GM12874 (cell line): ENCODE measurements around the gene NTN5.

Experiments used
- TF ChIP-seq, protein P1 (sequence below): IDR thresholded peaks from 2 replicates; pipeline ENCODE4 v1.5.1; 2011; ENCODE audit warnings: low read depth, mild to moderate bottlenecking, control low read depth, low read length, moderate library complexity; ENCODE audit not compliant: insufficient read depth

The NTN5 gene

DNA sequence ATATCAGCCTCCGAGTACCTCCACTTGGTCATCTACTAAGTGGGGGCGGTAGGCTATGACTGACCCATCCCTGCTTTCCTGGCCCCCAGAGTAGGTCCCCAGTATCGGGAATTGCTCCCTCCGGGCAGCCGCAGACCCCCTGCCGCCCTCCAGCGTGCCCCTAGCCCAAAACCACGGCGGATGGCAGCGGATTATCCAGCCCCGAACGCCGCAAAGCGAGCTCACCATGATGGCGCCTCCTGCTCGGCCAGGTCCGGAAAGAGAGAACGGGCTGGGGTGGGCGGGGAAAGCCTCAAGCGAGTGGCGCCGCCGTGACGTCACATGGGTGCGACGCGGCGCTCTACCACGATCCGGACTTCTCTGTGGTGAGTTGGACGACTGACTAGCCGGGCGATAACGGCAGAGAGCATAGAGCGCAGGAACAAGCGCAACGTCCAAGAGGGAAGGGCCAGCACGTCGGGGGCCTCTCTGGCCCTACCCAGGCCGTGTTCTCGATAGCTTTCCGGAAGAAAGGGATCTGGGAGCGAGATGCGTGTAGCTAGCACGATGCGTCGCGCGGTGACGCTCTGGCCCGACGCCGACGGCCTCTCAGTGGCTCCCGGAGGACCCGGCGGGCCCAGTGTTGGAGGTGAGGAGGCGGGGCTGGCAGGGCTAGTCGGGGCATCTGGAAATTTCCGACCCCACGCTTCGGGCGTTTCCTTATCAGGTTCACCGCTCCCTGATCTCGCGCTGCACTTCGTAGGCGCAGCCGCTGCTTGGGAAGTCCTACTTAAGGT lies 53.7 kb downstream of the NTN5 start, which contains the start of the genes RPL18 and SPHK2:
RPL18 (minus strand) TSS at position 263 of the 776 bp plus-strand sequence; CDS start at position 228, 35 bp downstream.
SPHK2 (plus strand) TSS at position 591 of the 776 bp plus-strand sequence. CDS start 1,009 bp downstream, outside the sequence.
- TF ChIP-seq, protein P1, sequence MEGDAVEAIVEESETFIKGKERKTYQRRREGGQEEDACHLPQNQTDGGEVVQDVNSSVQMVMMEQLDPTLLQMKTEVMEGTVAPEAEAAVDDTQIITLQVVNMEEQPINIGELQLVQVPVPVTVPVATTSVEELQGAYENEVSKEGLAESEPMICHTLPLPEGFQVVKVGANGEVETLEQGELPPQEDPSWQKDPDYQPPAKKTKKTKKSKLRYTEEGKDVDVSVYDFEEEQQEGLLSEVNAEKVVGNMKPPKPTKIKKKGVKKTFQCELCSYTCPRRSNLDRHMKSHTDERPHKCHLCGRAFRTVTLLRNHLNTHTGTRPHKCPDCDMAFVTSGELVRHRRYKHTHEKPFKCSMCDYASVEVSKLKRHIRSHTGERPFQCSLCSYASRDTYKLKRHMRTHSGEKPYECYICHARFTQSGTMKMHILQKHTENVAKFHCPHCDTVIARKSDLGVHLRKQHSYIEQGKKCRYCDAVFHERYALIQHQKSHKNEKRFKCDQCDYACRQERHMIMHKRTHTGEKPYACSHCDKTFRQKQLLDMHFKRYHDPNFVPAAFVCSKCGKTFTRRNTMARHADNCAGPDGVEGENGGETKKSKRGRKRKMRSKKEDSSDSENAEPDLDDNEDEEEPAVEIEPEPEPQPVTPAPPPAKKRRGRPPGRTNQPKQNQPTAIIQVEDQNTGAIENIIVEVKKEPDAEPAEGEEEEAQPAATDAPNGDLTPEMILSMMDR, result no peak

DNA sequence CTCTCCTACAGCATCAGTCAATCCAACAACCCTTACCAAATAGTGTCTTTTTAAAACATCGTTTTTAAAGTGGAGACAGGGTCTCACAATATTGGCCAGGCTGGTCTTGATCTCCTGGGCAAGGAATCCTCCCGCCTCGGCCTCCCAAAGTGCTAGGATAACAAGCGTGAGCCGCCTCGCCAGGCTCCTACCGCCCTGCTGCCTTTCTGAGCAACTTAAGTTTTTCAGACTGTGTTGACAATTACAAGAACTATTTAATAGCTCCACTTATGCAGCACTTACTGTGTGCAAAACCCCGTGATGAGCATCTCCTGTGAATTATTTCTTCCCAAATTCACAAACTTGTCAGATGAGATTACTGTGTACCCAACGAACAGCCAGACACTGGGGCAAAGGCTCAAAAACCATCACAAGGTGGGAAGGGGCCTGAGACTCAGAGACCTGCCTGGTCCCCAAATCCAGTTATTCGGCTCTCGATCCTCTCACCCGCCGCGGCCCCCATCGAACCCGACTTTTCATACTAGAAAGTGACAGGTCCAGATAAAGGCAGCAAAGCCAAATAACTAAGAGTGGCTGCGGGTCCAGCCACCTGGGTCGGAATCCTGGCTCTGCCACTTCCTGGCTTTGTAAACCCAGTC lies 54.4 kb downstream of the NTN5 start:
- TF ChIP-seq, protein P1, result no peak

DNA sequence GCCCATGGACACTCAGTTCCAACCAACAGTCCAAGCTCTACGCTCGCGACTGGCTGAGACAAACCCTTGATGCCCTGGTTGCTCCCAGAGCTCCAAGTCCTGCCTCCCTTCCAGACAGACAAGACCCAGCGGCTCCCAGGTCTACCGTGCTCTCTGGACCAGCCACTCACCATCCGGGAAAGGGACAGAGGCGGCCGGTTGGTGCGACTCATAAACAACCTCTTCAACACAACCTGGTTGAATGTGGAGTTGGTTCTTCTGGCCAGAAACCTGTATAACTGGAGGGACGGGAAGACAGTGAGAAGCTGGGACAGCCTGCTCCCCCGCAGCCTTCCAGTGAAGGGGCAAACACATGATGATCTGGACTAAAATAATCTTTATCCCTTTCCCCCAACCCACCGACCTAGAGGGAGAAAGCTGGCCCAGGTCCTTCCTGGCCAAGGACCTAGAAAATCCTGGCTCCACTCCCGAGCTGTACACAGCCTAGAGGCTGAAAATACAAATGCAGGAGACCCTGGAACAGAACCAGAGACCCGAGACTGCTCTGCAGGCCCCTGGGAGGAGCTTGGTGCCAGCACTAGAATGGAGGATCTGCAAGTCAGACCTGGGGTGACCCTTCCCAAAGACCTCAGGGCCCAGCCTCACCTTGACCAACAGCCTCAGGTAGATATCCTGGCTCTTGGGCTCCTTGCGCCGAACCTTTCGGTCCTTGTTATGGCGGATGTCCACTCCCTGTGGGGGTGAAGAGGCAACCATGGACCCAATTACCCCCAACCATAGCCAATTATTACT lies 55.5 kb downstream of the NTN5 start:
- TF ChIP-seq, protein P1, result no peak

DNA sequence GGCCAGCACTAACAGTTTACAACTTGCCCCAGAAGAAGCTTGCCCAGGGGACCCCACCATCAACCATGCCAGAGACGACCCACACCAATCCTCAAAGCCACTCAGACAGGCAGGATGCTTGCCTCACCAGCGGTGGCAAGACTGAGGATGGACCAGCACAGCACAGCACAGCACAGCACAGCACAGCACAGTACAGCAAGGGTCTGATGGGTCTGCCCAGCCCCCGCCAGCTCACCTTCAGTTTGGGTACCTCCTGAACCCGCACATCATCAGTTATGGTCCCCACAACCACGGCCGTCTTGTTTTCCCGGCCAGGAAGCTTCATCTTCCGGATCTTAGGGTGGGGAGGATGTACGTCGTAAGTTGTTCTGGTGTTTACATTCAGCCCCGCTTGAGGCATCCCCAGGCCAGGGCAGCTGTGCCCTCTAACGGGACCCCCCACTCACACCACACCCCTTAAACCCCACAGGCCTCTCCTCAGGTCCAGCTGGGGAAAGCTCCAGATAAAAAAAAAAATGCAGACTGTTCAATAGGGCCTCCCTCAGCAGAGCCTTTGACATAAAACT lies 56.2 kb downstream of the NTN5 start:
- TF ChIP-seq, protein P1, result no peak

DNA sequence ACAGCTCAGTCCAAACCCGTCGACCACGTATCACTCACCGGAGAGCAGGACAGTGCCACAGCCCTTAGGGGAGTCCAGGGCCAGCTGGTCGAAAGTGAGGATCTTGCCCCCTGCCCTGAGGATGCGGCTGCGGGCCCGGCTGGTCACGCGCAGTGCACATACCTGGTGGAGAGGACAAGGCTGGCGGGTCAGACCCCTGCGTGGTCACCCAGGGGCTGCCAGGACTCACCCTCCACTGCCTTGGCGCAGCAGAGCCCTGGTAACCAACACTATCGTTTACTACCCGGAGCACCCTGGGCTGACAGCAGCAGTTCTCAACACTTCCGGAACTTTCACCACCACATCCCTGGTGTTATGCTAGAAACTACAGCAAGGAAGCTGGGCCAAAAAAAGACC lies 56.8 kb downstream of the NTN5 start:
- TF ChIP-seq, protein P1, result no peak

DNA sequence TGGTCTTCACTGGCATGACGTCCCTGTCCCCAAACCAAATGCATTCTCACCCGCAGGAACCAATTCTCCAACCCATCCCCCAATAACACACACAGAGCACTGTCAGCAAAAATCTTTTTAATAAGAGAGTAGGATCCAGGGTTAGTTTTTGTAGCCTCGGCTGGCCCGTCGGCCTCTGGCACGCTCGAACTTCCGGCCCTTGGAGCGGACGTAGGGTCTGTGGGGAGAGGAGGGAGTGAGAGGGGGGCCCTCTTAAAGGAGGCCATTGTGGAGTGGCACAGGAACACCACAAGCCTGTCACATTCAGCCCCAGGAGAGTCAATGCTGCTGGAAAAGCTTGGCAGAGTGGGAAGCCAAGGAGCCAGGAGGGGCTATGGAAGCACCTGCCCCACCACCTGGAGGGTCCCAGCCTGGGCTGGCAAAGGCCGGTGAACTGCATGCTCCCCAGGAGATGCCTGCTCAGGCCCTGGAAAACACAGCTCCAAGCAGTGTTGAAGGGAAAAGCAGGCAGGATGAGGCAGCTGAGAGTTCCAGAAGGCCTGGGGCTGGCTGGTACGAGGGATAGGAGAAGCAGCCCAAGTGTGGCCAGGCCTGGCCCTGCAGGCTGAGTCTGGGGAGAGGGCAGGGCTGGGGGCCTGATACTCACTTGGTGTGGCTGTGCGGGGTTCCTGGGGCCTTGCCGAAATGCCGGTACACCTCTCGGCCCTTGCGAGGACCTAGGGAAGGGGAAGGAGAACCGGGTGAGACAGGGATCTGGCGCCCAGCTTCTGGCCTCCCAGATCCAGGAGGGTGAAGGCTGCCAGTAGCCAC lies 57.4 kb downstream of the NTN5 start:
- TF ChIP-seq, protein P1, result no peak
